BLaER1 (cell line): ENCODE results near the gene IQCH.

Experiments
- H3K27ac ChIP-seq: shearing (Covaris generic); formaldehyde crosslinking; 2 replicates; pipeline ENCODE4 v1.8.1; 2022
- H3K27me3 ChIP-seq: shearing (Covaris generic); formaldehyde crosslinking; 2 replicates; pipeline ENCODE4 v1.8.1; 2022
- H3K36me3 ChIP-seq: shearing (Covaris generic); formaldehyde crosslinking; 2 replicates; pipeline ENCODE4 v1.8.1; 2022
- H3K4me1 ChIP-seq: shearing (Covaris generic); formaldehyde crosslinking; 2 replicates; pipeline ENCODE4 v1.8.1; 2022
- H3K4me2 ChIP-seq: shearing (Covaris generic); formaldehyde crosslinking; 2 replicates; pipeline ENCODE4 v1.8.1; 2022
- H3K4me3 ChIP-seq: shearing (Covaris generic); formaldehyde crosslinking; 2 replicates; pipeline ENCODE4 v1.8.1; 2022
- H3K9ac ChIP-seq: shearing (Covaris generic); formaldehyde crosslinking; 2 replicates; pipeline ENCODE4 v1.8.1; 2022
- H3K9me3 ChIP-seq: shearing (Covaris generic); formaldehyde crosslinking; 2 replicates; pipeline ENCODE4 v1.8.1; 2022
- H4K20me1 ChIP-seq: shearing (Covaris generic); formaldehyde crosslinking; 2 replicates; pipeline ENCODE4 v1.8.1; 2022
- Cebpa-rat ChIP-seq: shearing (Covaris generic); IDR thresholded peaks from 2 replicates; pipeline ENCODE4 v1.8.1; 2022

Gene IQCH

GRCh38 chr15:67458331-67459029, 203.9 kb downstream of the IQCH start:
- TF ChIP-seq Cebpa-rat = no peak
- no peak overlapping the region for H3K9ac ChIP-seq
- peaks cover 10% of the 10 kb centered on the region for H3K9me3 ChIP-seq
- H3K27me3 ChIP-seq = no peaks in the 10 kb centered on the region
- no peak overlapping the region for H3K4me3 ChIP-seq
- no peak overlapping the region for H3K4me2 ChIP-seq
- no peak overlapping the region for H3K27ac ChIP-seq
- no peaks in the 10 kb centered on the region for H3K4me1 ChIP-seq
- no peaks in the 10 kb centered on the region for H4K20me1 ChIP-seq
- 0 out of 2 replicates have a peak, but pooled peaks cover 6% of the 10 kb centered on the region for H3K36me3 ChIP-seq

- Histone ChIP-seq H3K9me3 (no peaks in the 10 kb centered on the region), H3K9ac (no peak overlapping the region), H4K20me1 (no peaks in the 10 kb centered on the region), H3K4me2 (no peak overlapping the region), H3K36me3 (no peaks in the 10 kb centered on the region), H3K4me1 (no peaks in the 10 kb centered on the region), H3K27ac (no peak overlapping the region), H3K27me3 (no peaks in the 10 kb centered on the region), H3K4me3 (no peak overlapping the region)
- no peak for TF ChIP-seq Cebpa-rat
These were observed 205.9 kb downstream of the IQCH start for GRCh38 chr15:67460521-67460920.

- H3K9me3 ChIP-seq = no peaks in the 10 kb centered on the region
- H3K4me2 ChIP-seq = no peak overlapping the region
- no peak for TF ChIP-seq Cebpa-rat
- no peak overlapping the region for H3K4me3 ChIP-seq
- H3K27me3 ChIP-seq = no peaks in the 10 kb centered on the region
- no peak overlapping the region for H3K27ac ChIP-seq
- no peaks in the 10 kb centered on the region for H3K4me1 ChIP-seq
- no peak overlapping the region for H3K9ac ChIP-seq
- H4K20me1 ChIP-seq = no peaks in the 10 kb centered on the region
- H3K36me3 ChIP-seq = no peaks in the 10 kb centered on the region
These were observed 207.1 kb downstream of the IQCH start for GRCh38 chr15:67461735-67462134.

GRCh38 chr15:67462875-67463274, 208.3 kb downstream of the IQCH start:
- TF ChIP-seq Cebpa-rat = no peak
- no peaks in the 10 kb centered on the region for H3K9me3 ChIP-seq
- no peak overlapping the region for H3K9ac ChIP-seq
- no peaks in the 10 kb centered on the region for H4K20me1 ChIP-seq
- no peaks in the 10 kb centered on the region for H3K4me1 ChIP-seq
- no peak overlapping the region for H3K4me3 ChIP-seq
- no peak overlapping the region for H3K27ac ChIP-seq
- H3K4me2 ChIP-seq = no peak overlapping the region
- no peaks in the 10 kb centered on the region for H3K36me3 ChIP-seq
- H3K27me3 ChIP-seq = no peaks in the 10 kb centered on the region

GRCh38 chr15:67463488-67463887, 208.9 kb downstream of the IQCH start:
- H3K27ac ChIP-seq = no peak overlapping the region
- no peak for TF ChIP-seq Cebpa-rat
- no peaks in the 10 kb centered on the region for H3K9me3 ChIP-seq
- H3K9ac ChIP-seq = no peak overlapping the region
- no peak overlapping the region for H3K4me2 ChIP-seq
- H3K36me3 ChIP-seq = no peaks in the 10 kb centered on the region
- H3K4me1 ChIP-seq = no peaks in the 10 kb centered on the region
- no peaks in the 10 kb centered on the region for H3K27me3 ChIP-seq
- H3K4me3 ChIP-seq = no peak overlapping the region
- no peaks in the 10 kb centered on the region for H4K20me1 ChIP-seq

- no peak overlapping the region for H3K9ac ChIP-seq
- H3K4me2 ChIP-seq = no peak overlapping the region
- no peaks in the 10 kb centered on the region for H3K27me3 ChIP-seq
- no peak overlapping the region for H3K27ac ChIP-seq
- H3K4me3 ChIP-seq = no peak overlapping the region
- no peak for TF ChIP-seq Cebpa-rat
- no peaks in the 10 kb centered on the region for H3K4me1 ChIP-seq
- no peaks in the 10 kb centered on the region for H4K20me1 ChIP-seq
- H3K9me3 ChIP-seq = no peaks in the 10 kb centered on the region
- no peaks in the 10 kb centered on the region for H3K36me3 ChIP-seq
These were observed 210.8 kb downstream of the IQCH start for GRCh38 chr15:67465196-67465952.

- no peak overlapping the region for H3K27ac ChIP-seq
- H3K4me2 ChIP-seq = no peak overlapping the region
These were observed 213.8 kb downstream of the IQCH start for GRCh38 chr15:67468416-67468815.

GRCh38 chr15:67469680-67470079, 215.1 kb downstream of the IQCH start:
- Histone ChIP-seq H3K4me2 (no peak overlapping the region), H3K27me3 (no peaks in the 10 kb centered on the region), H3K9me3 (no peaks in the 10 kb centered on the region), H3K4me3 (no peak overlapping the region), H3K27ac (no peak overlapping the region), H3K36me3 (no peaks in the 10 kb centered on the region), H3K9ac (no peak overlapping the region), H4K20me1 (no peaks in the 10 kb centered on the region), H3K4me1 (no peaks in the 10 kb centered on the region)
- TF ChIP-seq Cebpa-rat = no peak

More at GRCh38 chr15:67468416-67468815, 213.8 kb downstream of the IQCH start:
- H3K9ac ChIP-seq = no peak overlapping the region
- no peaks in the 10 kb centered on the region for H3K27me3 ChIP-seq
- no peak for TF ChIP-seq Cebpa-rat
- no peaks in the 10 kb centered on the region for H3K36me3 ChIP-seq
- no peaks in the 10 kb centered on the region for H4K20me1 ChIP-seq
- no peak overlapping the region for H3K4me3 ChIP-seq
- H3K4me1 ChIP-seq = no peaks in the 10 kb centered on the region
- no peaks in the 10 kb centered on the region for H3K9me3 ChIP-seq

GRCh38 chr15:67472957-67473356, 218.4 kb downstream of the IQCH start:
- no peaks in the 10 kb centered on the region for H4K20me1 ChIP-seq
- no peaks in the 10 kb centered on the region for H3K4me1 ChIP-seq
- no peaks in the 10 kb centered on the region for H3K36me3 ChIP-seq
- no peak overlapping the region for H3K4me3 ChIP-seq
- H3K4me2 ChIP-seq = no peak overlapping the region
- TF ChIP-seq Cebpa-rat = no peak
- no peaks in the 10 kb centered on the region for H3K27me3 ChIP-seq
- H3K9ac ChIP-seq = no peak overlapping the region
- no peak overlapping the region for H3K27ac ChIP-seq
- no peaks in the 10 kb centered on the region for H3K9me3 ChIP-seq

GRCh38 chr15:67474405-67475110, 220.0 kb downstream of the IQCH start:
- no peaks in the 10 kb centered on the region for H3K27me3 ChIP-seq
- no peaks in the 10 kb centered on the region for H3K4me1 ChIP-seq
- H3K27ac ChIP-seq = no peak overlapping the region
- H3K4me2 ChIP-seq = no peak overlapping the region
- H3K9me3 ChIP-seq = no peaks in the 10 kb centered on the region
- H3K9ac ChIP-seq = no peak overlapping the region
- no peak for TF ChIP-seq Cebpa-rat
- no peak overlapping the region for H3K4me3 ChIP-seq
- no peaks in the 10 kb centered on the region for H4K20me1 ChIP-seq
- no peaks in the 10 kb centered on the region for H3K36me3 ChIP-seq
